ENCODE results near the gene KLF3.
"Not testable (repeated sequence)": the region's sequence is repeated elsewhere in the genome, so short reads cannot be mapped to it uniquely, and the experiment has no call there.

The KLF3 gene

DNA sequence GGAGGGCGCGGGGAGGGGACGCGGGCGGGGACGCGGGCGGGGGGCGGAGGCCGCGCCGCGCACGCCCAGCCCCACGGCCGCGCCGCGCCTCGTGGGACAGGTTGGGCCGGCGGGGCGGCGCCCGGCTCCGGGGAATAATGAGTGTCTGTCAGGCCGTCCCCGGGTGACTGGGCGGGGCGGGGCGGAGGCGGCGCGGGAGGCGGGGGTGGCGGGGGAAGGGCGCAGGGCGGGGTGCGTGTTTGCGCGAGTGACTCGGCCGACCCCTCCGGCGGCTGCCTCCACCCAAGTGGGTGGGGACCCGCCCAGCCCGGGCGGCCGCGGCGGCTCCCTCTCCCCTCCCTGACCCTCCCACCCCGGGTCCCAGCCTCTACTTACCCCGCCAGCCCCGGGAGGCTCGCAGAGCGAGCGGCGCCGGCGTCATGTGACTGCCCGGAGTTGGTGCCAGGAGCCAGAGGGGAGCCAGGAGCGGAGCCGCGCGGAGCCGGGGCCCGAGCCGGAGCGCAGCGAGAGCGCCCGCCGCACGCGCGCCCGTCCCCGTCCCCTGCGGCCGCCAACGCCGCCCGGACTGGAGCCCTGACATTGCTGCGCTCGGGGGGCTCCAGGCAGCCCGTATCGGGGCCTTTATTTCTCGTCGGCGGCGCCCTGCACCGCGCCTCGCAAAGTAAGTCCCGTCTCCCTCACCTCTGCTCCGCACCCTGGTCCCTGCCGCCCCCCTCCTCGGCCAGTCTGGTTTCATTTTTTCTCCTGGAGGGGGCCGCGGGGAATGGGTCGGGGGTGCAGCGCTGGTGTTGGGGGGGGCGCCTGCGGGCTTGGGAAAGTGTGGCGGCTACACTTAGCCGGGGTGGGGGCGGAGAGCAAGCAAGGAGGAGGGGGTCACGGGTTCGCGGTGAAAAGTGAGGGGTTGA is at the start of gene KLF3:
KLF3 (plus strand) TSS at position 399 of the 905 bp plus-strand sequence. CDS start 16,427 bp downstream, outside the sequence.
- DNase-seq = peak; percentile 73

DNA sequence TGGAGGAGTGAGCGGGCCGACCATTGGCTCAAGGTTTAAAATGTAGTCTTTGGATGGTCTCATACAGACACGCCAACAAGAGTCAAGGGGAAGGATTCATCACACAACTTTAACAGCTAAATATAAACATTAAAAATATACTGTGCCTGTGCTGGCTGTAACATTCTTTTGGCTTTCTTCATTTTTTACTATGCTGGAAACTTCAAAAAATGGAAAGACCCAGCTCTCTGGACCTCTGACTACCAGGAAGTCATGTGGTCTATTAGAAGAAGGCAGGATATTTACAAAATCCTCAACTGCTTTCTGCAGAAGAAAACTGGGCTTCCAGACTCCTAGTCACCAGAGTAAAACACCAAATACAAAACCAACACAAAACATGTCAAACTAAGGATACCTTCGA is 49.8 kb upstream of the KLF3 start:
- DNase-seq = no peak

DNA sequence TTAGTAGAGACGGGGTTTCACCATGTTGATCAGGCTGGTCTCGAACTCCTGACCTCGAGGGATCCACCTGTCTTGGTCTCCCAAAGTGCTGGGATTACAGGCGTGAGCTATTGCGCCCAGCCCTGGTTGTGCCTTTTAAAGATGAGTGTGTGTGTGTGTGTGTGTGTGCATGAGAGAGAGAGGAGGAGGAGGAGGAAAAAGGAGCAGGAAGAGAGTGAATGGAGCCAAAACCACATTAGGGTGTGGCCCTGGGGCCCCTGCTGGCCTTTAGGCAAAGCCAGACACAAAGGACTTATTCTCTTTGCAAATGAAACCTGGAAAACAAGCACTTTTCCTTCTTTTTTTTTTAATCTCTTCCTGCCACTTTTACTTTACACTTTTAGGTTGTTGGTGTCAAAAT is 48.2 kb upstream of the KLF3 start:
- DNase-seq = no peak

DNA sequence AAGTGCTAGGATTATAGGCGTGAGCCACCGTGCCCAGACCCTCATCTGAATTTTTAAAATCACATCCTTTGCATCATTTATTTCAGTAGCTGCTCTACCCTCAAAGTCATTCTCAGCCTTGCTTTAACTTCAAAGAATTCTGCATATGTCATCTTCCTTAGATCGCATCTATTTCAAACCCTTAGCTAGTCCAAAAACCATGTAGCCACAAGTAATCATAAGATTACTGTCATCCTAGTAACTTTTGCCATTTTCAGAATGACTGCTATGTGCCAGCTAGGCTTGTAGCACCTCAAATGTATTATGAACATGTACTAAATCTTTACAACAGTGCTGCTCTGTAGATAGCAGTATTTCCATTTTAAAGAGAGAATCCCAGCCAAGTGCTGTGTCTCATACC is 45.5 kb upstream of the KLF3 start:
- no peak for DNase-seq

DNA sequence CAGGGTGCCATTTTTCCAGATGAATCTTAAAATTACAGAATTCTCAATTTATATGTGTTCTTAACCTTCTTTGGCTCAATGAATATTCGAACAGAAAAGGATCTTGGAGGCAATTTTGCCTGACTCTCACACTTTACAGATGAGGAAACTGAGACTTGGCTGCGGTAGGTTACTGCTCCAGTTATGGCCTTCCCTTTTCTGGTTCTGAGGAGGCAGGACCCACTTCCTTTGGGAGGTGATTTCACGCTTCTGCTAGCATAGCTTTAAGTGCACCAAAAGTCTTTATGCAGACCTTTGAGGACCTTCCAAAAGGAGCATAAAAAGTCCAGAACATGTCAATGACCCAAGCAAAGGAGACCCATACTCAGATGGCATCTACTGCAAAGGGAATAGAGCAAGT is 44.7 kb upstream of the KLF3 start:
- no peak for DNase-seq

DNA sequence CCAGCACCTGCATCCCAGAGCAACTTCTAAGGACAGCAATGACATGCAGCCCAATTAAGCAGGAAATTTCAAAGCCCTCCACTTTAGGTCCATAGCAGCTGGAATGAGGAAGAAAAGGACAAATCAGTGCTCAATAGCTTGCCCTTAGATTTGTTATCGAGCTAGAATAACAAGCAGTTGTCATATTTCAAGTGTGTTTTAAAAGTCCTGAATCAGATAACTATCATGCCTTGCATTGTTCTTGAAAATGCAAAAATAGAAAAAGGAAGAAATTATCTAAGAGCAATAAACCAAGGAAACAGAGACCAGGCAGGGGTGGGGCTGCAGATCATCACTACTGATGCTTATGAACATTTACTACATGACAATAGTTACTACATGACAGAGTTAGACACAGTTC is 43.9 kb upstream of the KLF3 start:
- no peak for DNase-seq

DNA sequence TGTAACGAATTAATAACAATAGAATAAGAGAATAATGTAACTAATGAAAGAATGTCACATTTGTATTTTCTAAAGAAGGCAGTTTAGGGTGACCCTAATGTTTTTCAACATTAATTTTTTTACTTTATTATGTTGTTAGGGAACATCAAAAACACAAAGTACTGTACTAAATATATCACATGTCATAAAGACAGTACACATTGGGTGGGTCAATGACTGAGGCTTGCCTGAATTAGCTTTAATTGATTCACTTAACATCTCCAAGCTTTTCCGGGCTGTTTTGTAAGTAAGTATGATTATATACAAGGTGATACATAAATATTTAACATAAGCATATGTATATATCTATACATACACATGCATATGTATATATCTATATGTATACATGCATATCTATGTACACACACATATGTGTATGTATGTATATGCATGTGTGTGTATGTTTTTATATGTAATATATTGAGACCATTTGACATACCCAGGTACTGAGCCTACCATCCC is 43.4 kb upstream of the KLF3 start:
- DNase-seq = no peak

DNA sequence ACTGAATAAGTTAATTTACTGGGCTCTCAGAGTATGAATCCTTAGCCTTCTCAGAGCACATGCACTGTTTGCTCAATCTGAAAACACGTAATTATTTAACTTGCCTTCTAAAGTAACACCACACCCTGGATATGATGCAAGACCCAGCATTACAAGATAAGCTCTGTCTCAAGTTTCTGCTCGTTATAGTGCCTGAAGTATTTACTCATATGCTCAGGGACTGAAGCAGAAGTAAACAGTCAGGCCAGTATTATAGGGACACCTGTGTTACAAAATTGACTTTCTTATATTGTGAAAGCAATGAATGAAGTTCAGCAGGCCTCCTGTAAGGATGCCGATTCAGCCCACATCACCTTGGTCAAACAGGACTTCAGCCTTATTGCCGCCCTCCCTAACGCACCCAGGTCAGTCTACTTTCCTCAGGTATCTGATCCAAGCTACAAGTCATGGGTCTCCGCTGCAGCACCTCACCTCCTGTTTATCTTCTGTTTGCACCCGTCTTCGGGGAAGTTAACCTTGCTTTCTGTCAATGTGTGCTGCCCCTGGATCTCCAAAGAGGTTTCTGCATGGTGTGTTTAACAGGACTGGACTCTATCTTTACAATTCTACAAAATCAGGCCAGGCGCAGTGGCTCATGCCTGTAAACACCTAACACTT is 42.8 kb upstream of the KLF3 start:
- no peak for DNase-seq

DNA sequence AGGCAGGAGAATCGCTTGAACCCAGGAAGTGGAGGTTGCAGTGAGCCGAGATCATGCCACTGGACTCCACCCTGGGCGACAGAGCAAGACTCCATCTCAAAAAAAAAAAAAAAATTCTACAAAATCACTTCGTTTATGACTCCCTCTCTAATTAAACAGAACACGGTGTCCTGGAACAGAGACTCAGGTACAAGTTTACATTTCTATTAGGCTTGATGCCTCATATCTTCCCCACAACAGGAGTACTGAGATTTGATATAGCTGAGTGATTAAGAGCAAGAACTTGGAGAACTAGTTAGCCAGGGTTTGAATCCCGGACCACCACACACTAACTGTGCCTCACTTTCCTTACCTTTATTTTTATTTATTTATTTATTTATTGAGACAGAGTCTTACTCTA is 42.2 kb upstream of the KLF3 start:
- no peak for DNase-seq

DNA sequence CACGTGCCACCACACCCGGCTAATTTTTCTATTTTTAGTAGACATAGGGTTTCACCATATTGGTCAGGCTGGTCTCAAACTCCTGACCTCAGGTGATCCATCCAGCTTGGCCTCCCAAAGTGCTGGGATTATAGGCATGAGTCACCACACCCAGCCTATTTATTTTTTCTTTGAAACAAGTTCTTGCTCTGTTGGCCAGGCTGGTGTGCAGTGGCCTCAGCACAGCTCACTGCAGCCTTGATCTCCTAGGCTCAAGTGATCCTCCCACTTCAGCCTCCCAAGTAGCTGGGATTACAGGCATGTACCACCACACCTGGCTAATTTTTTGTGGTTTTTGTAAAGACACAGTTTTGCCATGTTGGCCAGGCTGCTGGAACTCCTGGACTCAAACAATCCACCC is 41.7 kb upstream of the KLF3 start:
- DNase-seq = not testable (repeated sequence)

DNA sequence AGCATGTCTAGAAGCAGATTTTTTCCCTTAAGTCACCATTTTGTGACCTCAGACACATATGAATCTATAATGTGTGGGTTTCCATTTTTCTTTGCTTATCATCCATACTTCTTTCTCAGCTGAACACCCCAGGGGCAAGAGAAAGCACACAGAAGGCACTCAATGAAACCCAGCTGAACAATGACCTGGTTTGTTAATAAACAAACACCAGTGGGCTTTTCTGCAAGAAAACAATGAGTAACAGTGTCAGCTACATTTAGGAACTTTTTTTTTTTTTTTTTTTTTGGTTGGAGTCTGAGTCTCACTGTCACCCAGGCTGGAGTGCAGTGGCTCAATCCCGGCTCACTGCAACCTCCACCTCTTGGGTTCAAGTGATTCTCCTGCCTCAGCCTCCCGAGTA is 40.7 kb upstream of the KLF3 start:
- no peak for DNase-seq

DNA sequence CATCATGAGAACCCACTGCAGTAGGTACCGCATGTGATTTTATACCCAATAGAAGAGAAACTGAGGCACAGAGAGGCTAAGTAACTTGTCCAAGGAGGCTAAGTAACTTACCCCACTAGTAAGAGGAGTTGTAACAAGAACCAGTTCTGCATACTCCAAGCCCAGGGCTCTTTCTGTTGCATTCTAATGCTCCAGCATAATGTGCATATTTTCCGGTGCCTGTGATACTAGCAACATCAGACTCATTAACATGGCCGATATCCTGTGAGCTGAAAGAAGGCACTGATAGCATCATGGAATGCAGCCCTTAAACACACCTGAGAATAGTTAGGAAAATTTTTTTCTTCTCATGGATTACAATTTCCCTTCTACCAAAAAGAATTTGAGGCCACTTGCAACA is 39.7 kb upstream of the KLF3 start:
- no peak for DNase-seq

DNA sequence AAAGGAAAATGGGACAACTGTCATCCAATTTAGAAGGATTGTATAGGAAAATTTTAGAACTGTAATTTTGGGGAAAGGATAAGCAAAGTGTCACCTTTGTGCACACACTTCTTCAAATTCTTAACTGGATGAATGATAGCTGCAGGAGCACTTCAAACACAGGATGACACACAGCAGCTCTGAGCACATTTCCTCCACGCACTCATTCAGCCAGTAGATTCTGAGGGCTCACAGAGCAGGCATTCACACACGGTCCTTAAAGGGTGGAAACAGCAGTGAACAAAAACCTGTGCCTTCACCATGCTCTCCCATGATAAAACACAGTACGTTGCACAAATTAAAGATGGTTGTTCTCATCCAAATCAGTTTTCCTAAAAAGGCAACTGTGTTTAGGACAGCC is 38.5 kb upstream of the KLF3 start:
- DNase-seq = peak; percentile 21

DNA sequence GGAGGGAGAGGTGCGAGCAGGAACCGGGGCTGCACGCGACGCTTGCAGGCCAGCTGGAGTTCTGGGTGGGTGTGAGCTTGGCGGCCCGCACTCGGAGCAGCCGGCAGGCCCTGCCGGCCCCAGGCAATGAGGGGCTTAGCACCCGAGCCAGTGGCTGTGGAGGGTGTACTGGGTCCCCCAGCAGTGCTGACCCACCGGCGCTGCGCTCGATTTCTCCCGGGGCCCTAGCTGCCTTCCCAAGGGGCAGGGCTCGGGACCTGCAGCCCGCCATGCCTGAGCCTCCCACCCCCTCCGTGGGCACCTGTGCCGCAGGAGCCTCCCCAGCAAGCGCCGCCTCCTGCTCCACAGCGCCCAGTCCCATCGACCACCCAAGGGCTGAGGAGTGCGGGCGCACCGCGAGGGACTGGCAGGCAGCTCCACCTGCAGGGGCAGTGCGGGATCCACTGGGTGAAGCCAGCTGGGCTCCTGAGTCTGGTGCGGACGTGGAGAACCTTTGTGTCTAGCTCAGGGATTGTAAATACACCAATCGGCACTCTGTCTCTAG is 37.0 kb upstream of the KLF3 start:
- not testable (repeated sequence) for DNase-seq

DNA sequence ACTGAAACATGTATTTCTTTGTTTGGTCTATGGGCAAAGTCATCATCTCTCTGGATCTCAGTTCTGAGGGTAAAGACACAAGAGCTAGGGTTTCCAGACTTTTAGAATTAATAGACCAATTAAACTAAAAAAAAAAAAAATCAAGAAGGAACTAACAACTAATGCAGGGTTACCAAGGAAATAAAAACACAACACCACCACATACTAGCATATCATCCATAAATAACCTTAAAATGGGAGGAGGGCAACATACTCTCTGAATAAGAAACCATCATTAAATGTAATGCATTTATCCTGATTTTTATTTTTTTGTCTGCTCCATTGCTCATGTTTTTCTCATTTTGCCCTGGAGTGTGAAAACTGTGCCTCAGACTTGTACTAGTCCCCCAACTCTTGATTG is 33.5 kb upstream of the KLF3 start:
- DNase-seq = no peak

DNA sequence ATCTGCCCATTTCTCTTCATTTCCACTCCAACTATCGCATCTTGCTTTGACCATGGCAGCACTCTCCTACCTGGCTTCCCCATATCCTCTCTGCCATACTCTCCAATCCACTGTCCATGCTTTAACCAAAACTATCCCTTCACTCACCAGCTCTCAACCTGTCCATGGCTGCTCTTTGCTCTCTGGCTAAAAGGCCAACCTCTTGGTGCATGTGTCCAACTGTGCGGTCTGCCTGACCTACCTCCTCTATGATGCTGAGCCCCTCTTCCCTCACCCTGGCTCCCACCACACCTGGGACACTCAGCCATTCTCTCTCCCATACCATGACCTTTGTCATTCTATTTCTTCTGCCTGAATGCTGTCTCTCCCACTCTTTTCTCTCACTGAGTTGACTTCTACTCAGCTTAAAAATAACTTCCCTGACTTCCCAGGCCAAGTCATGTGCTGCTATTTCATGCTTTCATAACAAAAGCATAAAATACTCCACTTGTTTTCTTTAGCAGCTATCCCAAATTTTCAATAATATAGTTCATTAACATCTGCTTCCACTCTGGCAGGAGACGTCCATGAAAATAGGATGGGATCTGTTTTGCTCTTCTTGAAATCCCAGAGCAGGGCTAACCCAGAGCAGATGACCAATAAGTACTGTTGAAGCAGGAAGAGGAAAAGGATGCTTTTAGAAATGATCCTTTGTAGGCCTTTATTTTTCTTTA is 29.8 kb upstream of the KLF3 start:
- no peak for DNase-seq

DNA sequence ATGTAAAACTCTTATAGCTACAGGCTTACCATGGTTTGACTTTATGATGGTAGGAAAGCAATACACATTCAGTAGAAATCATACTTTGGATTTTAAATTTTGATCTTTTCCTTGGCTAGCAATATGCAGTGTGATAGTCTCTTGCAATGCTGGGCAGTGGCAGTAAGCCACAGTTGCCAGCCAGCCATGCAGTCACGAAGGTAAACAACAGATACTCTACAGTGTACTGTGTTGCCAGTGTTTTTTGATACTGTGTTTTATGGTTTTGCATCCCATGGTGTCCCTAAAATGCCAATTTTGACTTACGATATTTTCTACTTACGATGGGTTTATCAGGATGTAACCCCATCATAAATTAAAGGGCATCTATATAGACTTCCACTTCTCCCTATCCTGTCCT is 24.8 kb upstream of the KLF3 start:
- no peak for DNase-seq

DNA sequence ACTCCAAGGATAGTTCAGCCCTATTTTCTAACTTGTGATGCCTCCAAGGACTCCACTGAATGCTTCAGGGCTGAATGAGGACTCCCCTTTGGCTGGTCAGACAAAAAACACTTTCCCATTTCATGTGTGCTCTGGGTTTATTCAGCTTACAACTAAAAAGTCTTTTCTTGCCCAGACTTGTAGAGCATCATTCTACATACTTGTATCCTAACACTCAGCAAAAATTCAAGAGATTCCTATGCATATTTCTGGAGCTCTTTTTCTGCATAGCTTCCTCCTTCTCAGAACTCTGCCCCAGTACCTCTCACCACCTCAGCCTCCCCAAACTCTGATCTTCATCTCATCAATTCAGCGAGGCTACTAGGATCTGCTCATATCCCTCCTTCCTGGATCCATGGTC is 22.2 kb upstream of the KLF3 start:
- DNase-seq = no peak

DNA sequence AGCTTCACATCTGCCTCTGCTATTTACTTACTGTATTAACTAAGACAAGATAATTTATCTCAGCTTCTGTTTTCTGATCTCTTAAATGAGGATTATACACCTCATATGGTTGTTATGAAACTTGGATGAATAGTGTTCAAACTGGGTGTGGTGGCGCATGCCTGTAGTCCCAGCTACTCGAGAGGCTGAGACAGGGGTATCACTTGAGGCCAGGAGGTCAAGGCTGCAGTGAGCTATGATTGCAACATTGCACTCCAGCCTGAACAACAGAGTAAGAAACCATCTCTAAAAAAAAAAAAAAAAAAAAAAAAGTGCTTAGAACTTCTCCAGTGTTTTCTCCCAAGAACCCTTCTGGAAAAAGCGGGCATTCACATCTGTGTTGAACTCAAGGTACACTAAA is 19.8 kb upstream of the KLF3 start:
- DNase-seq = no peak

DNA sequence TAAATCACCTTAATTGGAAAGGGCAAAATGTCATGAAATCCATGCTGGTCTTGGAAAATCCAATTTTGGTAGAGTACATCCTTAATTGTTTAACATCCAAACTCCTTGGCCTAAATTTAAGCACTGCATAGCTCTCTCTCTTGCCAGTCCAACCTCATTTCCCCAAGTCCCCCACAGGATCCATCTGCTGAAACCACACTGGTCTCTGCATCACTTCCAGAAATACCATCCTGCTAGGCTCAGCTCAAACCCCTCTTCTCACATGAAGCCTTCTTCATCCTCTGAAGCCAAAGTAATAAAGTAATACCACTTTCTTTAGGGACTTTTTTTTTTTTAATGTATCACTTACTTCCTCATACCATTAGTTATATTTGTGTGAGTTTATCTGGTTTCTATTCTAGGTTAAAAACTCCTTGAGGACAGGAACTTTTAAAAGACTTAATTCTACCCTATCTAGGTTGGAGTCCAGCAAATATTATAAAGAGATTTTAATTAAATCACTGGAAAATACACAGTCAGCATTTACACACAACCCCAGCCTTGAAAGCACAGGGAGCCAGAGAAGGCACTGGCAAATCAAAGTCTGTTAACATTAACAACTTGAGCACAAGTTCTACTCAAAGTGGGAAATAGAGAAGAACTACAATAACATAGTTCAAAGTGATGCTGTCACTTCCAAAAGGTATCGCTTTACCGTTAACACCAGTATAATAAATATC is 16.7 kb upstream of the KLF3 start:
- no peak for DNase-seq

DNA sequence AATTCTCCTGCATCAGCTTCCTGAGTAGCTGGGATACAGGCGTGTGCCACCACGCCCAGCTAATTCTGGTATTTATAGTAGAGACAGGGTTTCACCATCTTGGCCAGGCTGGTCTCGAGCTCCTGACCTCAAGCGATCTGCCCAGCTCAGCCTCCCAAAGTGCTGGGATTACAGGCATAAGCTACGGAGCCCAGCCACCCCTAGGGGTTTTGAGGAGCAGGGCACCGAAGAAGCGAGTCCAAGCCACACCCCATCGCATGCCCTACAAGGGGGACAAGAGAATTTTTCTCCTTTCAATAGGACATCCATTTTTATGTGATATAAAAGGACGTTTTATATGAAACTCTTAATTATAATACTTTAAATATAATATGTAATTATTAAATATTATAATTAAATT is 13.9 kb upstream of the KLF3 start:
- DNase-seq = no peak

DNA sequence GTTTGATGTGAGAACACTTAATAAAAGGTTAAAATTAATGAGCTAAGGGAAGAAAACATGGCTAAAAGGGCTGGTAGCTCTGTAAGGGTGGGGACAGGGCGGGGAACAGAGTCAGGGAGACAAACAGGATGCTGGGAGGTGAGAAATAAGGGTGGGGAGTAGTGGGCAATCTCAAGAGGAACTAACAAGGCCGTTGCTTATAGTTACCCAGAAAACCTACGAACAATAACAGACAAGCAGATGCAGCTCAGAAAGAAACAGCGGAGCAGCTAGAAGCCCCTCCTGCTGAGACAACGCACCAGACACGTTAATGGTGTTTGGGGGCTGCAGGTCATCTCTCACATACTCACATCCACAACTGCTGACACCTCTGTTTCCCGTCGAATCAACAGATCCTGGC is 9.7 kb upstream of the KLF3 start:
- no peak for DNase-seq

DNA sequence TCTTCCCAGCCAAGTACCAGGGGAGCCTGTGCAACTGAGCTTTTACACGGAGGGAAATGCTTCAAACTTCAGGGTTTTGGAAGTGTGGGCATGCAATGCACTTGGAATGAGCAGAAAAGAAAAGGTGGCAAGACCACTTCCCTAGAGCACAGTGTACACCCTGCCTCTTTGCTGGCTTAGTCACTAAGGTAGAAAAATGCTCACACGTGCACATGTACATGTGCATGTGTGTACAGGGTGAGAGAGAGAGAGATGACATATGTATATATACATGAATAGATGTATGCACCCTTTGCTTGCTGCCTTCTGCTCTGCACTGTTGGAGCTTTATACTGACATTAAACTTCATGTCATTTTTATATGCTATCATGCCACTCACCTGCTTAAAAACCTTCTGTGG is 7.9 kb upstream of the KLF3 start:
- no peak for DNase-seq
